Hippocampal formation (tissue), 2 donors: ENCODE data around the gene GSK3B.

Source experiments
- DNase-seq, 2 donors: peaks; one replicate each; lab custom pipeline; 2025; lab: John Stamatoyannopoulos, UW

Gene GSK3B

GRCh38 chr3:119880966-119881365 is 213.3 kb downstream of the GSK3B start:
- no peak for DNase-seq

DNA sequence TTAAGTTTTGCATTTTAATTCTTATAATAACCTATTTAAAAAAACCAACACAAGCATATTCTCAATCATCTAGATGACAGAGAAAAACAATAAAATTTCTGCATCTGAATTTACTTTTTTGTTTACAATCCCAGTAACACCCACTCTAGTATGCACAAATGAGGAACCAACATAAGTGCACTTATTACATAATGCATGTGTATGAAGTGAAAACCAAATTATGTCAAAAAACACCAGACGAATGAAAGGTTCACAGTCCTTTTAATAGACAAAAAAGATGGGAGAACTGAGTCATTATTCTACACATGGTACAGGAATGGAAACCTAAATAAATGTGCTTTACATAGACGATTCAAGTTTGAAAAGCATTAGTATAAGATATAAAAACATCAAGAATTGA is 220.6 kb downstream of the GSK3B start:
- no peak for DNase-seq

DNA sequence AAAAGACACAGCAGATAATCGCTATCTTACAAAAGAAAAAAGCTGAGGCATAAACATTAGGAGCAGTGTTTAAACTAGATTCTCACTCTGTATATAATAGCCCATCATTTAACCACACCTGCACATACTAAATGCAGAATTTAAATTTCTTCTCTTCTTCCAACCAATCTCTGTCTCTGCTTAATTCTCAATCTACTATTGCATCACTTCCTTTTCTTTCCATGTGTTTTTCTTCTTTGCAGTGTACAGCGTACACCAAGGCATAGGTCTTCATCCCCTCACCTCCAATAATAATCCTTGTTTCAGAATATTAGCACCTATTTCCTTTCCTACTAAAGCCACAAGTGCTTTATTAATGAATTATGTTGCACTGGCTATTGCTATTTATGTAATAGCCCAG is 221.5 kb downstream of the GSK3B start:
- no peak for DNase-seq

GRCh38 chr3:119871571-119871970 is 222.7 kb downstream of the GSK3B start:
- DNase-seq = no peak

DNA sequence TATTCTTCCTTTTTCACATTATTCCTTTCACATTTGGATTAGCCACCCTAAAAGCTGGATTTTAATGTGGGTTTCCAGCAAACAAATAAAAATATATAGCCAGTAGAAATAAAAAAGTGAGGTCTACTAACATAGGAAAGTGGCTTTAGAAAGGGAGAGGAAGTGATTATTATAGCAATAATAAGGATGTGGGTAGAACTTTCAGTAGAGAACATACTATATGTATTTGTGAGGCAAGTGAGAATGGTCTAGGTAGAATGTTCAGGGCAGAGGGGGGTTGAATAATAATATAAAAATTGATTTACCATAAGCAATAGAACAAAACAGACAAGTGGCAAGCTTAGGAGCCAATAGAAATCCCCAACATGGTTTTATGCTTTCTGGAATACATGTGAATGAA is 223.7 kb downstream of the GSK3B start:
- DNase-seq = no peak

DNA sequence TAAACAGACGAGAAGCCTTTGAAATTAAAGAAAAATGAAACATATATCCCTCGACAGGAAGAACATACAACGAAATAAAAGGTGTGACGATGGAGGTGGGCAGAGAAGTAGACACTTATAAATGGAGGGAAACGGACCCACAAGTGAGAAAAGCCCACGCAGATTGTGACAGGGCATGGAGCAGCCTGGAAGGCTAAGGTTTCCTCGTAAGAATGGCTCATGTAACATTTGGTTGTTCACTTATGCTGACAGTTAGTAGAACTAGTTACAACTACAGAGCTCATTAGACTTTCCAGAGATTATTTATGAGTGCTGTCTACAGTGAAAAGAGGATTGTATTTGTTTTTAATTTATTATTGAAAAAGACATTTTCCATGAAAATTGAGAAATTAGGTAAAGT is 229.8 kb downstream of the GSK3B start:
- no peak for DNase-seq

DNA sequence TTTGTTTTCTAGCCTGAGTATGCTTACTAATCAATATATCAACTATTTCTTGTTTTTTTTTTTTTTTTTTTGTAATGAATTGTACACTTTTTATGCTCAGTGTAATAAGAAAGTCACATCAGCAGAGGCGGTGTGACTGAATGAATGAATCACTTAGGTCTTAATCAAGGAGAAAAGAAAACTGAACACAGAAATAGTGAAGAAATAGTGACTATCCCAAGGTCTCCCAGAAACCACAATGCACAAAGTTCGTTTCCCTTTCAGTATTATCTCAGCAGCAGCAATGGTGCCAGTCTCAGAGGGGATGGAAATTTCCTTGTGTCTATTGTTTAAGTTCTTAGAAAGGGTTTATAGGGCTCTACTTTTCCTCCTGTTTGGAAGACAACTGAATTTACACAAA is 231.6 kb downstream of the GSK3B start:
- DNase-seq = no peak

DNA sequence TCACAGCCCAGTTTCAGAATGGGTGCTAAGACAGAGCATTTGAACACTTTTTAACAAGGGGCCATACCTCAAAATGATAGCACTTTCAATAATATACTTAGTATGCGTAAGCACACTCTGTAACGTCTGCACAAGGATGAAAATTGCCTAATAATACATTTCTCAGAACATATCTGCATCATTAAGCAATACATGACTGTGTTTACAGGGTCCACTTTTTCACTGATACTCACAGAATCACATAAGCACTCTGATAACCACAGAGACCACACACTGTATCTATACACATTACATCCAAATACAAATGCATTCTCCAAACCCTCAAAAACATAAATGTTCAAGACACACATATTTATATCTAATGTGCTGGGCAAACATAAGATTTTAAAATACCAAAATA is 232.6 kb downstream of the GSK3B start:
- no peak for DNase-seq

GRCh38 chr3:119859728-119860127 is 234.5 kb downstream of the GSK3B start:
- DNase-seq = no peak

DNA sequence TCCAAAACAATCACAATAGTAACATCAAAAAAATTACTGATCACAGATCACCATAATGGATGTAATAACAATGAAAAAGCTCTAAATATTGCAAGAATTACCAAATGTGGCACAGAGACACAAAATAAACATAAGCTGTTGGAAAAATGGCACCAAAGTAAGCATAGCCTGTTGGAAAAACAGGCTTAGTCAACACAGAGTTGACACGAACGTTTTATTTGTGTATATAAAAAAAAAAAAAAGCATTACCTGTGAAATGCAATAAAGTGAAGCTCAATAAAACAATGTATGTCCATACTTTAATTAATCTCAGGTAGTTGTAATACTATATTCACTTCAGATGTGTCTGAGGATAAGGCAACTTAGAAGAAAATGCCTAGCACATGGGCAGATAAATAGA is 235.3 kb downstream of the GSK3B start:
- DNase-seq = no peak

- no peak for DNase-seq
Measured at GRCh38 chr3:119856695-119857094, 237.6 kb downstream of the GSK3B start.

- DNase-seq = no peak
Measured at GRCh38 chr3:119849126-119849525, 245.1 kb downstream of the GSK3B start.

GRCh38 chr3:119841808-119842471 is 252.3 kb downstream of the GSK3B start:
- no peak for DNase-seq

DNA sequence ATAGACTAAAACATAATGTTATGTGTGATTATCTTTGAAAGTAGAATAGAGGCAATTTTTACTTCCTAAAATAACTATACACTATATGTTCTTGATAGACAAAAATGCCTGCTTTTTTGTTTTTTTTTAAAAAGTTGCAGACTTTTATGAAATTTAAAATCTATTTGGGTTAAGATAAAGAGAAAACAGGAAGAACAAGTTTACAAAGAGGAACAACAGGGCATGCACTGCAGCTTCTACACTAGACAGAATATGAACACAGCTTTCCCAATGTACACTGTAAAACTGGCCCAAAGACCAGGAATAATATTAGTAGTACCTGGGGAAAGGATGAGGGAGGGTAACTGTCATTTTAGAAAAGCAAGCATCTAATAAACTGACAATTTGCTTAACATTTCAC is 258.7 kb downstream of the GSK3B start:
- no peak for DNase-seq

- no peak for DNase-seq
Measured at GRCh38 chr3:119834754-119835370, 259.4 kb downstream of the GSK3B start.

GRCh38 chr3:119831941-119832371 is 262.3 kb downstream of the GSK3B start:
- DNase-seq = no peak

DNA sequence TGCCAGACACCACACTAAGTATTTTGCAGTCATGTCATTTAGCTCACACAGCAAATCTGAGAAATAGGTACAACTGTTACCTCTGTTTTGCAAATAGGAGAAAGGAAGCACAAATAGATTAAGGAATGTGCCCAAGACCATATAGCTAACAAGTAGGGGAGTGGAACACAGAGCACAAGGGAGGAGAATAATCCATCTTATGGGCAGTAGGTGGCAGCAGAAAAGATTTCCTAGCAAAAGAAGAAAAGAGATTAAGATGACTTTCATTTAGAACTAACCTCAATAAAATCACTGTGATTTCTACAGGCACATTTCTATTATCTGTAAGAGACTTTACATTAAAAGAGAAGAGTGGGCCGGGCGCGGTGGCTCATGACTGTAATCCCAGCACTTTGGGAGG is 263.2 kb downstream of the GSK3B start:
- DNase-seq = no peak

- no peak for DNase-seq
Measured at GRCh38 chr3:119829420-119829819, 264.8 kb downstream of the GSK3B start.

GRCh38 chr3:119826711-119827608 is 267.3 kb downstream of the GSK3B start:
- no peak for DNase-seq

DNA sequence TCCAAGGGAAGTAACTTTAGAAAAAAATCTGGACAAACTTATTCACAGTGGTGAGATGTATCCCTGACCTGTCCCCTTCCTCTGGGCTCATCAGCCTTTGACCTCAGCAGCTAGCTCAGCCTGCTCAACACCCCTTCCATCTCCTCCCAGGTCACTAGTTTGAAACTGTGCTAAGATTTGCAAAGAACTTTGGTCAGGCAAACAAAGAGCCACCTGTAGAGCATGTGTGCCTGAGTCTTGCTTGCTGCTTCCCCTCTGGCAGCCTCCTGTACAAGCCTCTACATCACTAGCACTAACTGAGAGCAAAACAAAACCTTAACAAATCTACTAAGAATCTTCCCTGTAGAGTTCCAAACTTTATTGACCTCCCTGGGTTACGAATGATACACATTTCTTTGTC is 268.4 kb downstream of the GSK3B start:
- no peak for DNase-seq

DNA sequence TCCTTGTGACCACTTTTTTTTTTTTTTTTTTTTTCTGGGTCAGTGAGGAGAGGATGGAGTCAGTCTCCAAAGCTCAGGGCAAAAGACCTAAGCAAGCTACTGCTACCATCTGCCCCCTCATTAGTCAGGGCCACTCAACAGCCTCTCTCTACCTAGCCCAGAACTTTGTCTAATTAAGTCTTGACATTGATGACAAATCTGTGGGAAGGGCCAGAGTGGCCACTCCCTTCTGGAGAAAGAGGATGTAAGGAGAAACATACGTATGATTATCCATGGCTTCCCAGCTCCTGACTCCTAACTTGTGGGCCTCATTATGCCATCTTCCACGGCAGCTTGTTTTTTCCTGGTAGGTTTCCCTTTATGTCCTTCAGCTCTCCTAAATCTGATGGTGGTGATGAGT is 274.4 kb downstream of the GSK3B start:
- no peak for DNase-seq

DNA sequence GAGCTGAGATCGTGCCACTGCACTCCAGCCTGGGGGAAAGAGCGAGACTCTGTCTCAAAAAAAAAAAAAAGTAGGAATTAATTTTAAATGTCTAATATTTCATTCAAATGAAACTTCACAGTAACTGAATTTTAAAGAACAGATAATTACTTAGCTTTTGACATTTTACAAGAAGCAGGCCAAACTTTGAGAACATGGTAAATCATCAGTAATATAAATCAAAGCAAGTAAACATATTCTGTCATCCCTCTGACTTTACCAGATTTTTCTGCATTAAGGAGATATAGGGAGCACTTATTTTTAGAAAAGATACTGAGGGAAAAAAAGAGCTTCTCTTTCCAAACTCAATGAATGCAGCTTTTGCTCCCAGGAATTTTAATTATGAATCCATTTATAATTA is 275.3 kb downstream of the GSK3B start:
- DNase-seq = no peak
